Fibroblast of lung (primary cell): Measurements from ENCODE around the gene MPP2.

ENCODE experiments used
- CTCF ChIP-seq, 2 donors: IDR thresholded peaks in 1 of 2; conservative IDR thresholded peaks in 1 of 2; 1 replicate in 1 of 2; 2 replicates in 1 of 2; pipeline ENCODE4 v1.5.1; 2011 to 2012; ENCODE audit warnings: low read length in 2 of 2, control low read depth in 1 of 2, inconsistent platforms in 1 of 2, low read depth in 1 of 2, mild to moderate bottlenecking in 1 of 2
- EZH2 ChIP-seq: IDR thresholded peaks from 2 replicates; pipeline ENCODE4 v1.5.1; 2012; ENCODE audit warnings: low read length, control low read depth, mild to moderate bottlenecking; ENCODE audit errors: missing control alignments

- TF ChIP-seq CTCF (conservative IDR thresholded peaks at IDR 0.05 in 1 of 2, IDR thresholded peaks at IDR 0.05 in 1 of 2; ENCODE audit: low read depth in 1 of 2, low read length in 2 of 2) (no peak), EZH2 (no peak)
Observed at GRCh38 chr17:43920500-43921095, 13.3 kb upstream of the MPP2 start.
